Right ventricle myocardium inferior (tissue), 1 donor: ENCODE measurements around the gene TBC1D9. TPM values are rescaled to one million over a fixed set of nuclear protein-coding genes. Genes with fewer than 3 reads are reported as not detected.
"Not testable (repeated sequence)": the region's sequence is repeated elsewhere in the genome, so short reads cannot be mapped to it uniquely, and the experiment has no call there.

ENCODE experiments used
- ATAC-seq: fragments of 200-7000 bp; cut with Tn5 transposase; one replicate; pipeline ENCODE4 v1.9.1; 2020; ENCODE audit warnings: mild to moderate bottlenecking, moderate library complexity
- DNase-seq: peaks from one replicate; pipeline ENCODE4 v3.0.0; 2021; ENCODE audit errors: missing footprints
- intact Hi-C: fragments of 100-400 bp; cut with DNase I; formaldehyde crosslinking; loops from one replicate; pipeline ENCODE4 v1.11.0; 2022
- long read RNA-seq: library from polyadenylated mRNA; unstranded; transcript quantifications from one replicate; pipeline ENCODE4 v2.0.0, GENCODE V29; 2021
- total RNA-seq: library from RNA; stranded (reverse); fragmentation: NEBNext Ultra II Directional; extraction: Animal tissue kit (Norgen Biotek cat#: 25700); gene quantifications from one replicate; pipeline ENCODE4 v1.2.1, GENCODE V29; 2021
- donor health status: DM: no; HTN: yes; CAD: no; lungs with severe emphysema.

Gene TBC1D9
- 11.1 TPM for total RNA-seq
- long read RNA-seq, full-length matches to known transcripts = 5 of 11 reads
- long read RNA-seq, partial matches to known transcripts = 5 of 11 reads
- long read RNA-seq, other reads (novel, unspliced or antisense) = 1 of 11 reads

DNA sequence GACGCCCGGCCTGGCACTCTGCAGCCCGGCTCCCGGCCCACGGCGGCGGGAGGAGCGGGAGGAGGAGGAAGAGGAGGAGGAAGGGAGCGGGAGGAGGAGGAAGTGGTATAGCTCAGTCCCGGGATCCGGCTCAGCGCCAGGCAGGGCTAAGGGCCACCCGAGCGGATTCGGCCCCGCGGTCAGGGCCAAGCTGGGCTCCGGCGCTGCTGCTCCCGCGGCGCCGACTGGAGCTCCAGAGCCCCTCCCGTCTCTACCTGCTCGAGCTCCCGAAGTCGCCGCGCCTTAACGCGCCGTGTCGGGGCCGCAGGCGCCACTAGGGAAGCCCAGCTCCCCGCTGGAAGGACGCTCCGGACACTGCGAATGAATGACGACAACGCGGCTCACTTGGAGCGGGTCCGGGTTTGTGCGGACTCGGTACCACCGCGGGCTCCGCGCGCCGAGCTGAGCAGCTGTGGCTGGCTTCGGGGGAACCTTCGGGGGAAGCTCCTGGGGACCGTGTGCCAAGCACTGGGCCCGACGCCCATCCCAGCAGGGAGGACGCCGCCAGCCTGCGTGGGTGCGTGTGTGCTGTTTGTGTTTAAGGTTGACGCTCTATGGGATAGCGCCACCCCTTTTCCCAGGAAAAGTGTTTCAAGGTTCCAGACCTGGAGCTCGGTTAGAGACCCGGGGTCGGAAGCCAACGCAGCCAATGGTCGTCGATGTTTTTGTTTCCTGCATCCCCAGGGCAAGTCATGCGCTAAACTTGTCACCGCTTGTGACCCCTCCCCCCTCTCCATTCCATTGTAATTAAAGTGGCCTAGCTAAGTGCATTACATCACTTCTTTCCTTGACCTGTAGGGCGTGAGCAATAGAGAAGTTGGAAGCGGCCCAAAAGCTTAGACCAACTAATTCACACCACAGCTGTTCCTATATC is at the start of gene TBC1D9:
TSS of gene TBC1D9 (minus strand) at position 67 of the 913 bp plus-strand sequence. CDS start 340 bp downstream, outside the sequence.
- intact Hi-C loops = loop anchor here (1.0 to 5.0 kb wide), 3 partner anchors 65 to 119 kb away; no protein-coding TSS in a partner anchor

GRCh38 chr4:140805293-140805692 is 49.1 kb upstream of the TBC1D9 start:
- intact Hi-C loops = no loop called here
- ATAC-seq = no peak
- DNase-seq = no peak

More for the DNA sequence above, at the start of gene TBC1D9:
- ATAC-seq = peak; percentile 84
- DNase-seq = peak; percentile 91

- no peak for DNase-seq
- intact Hi-C loops = no loop called here
- ATAC-seq = no peak
These were observed 46.4 kb upstream of the TBC1D9 start for GRCh38 chr4:140802591-140802990.

GRCh38 chr4:140800666-140801065 is 44.5 kb upstream of the TBC1D9 start:
- intact Hi-C loops = no loop called here
- DNase-seq (no peak), ATAC-seq (no peak)

GRCh38 chr4:140799686-140800225 is 43.6 kb upstream of the TBC1D9 start:
- ATAC-seq (no peak), DNase-seq (no peak)
- intact Hi-C loops = no loop called here

GRCh38 chr4:140793291-140793690 is 37.1 kb upstream of the TBC1D9 start:
- DNase-seq (no peak), ATAC-seq (no peak)
- intact Hi-C loops = no loop called here

DNA sequence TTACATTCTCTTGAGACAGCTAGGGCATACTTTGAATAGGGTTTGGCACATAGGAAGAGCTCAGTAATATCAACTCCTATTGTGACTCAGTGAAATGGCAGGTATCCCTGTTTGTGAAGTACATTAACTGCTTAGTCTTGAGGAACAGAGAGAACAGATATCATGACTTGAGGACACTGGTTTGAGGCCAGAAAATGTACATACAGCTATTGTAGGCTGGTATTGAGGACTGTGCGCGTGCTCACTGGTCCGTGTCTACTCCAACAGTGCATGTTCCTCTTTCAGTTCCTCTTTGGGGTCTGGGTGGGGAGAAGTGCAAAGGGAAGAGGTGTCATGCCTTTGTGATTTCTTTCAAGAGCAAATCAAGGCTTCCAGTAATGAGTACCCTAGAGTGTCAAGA is 34.6 kb upstream of the TBC1D9 start:
- intact Hi-C loops = no loop called here
- ATAC-seq (peak; percentile 76), DNase-seq (peak; percentile 72)

DNA sequence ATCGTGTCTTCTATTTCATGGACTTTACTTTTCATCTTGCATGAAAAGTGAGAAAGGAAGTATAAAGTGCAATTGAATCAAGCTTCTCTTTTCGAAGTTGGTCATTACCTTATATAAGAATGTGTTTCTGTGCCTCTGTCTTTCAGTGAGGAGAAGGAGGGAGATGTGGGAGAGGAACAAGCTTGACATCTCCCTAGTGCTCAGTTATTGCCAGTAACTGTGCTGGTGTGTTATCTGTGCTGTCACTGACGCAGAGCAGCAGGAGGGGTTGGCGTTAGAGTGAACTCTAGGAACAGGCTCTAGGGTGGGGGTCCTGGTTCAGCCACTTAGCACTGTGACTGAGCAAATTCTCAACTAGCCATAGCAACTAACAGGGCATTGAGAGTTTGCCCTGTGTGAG is 34.0 kb upstream of the TBC1D9 start:
- ATAC-seq = peak; percentile 57
- intact Hi-C loops = no loop called here
- no peak for DNase-seq

DNA sequence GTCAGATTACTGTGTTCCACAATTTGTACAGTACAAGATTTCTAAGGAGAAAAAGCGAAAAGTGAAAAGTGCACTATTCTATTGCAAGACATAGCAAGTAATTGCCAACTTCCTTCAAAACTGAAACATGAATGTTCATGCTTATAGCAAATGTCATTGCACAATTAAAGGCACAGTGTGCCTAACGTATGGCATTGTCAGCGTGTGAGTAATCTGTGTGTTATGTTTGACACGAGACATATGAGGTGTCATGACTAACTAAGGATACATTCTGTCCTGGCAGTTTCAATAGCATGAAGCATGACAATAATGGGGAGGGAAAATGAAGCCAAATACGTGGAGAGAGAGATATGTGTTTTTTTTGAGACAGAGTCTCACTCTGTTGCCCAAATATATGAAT is 33.6 kb upstream of the TBC1D9 start:
- DNase-seq (no peak), ATAC-seq (peak; percentile 57)
- intact Hi-C loops = no loop called here

- DNase-seq, ATAC-seq: not testable (repeated sequence)
These were observed 26.6 kb upstream of the TBC1D9 start for GRCh38 chr4:140782787-140783186.

GRCh38 chr4:140781596-140781995 is 25.4 kb upstream of the TBC1D9 start:
- intact Hi-C loops = no loop called here
- DNase-seq (no peak), ATAC-seq (no peak)

More at GRCh38 chr4:140782787-140783186, 26.6 kb upstream of the TBC1D9 start:
- intact Hi-C loops = not testable (repeated sequence)

DNA sequence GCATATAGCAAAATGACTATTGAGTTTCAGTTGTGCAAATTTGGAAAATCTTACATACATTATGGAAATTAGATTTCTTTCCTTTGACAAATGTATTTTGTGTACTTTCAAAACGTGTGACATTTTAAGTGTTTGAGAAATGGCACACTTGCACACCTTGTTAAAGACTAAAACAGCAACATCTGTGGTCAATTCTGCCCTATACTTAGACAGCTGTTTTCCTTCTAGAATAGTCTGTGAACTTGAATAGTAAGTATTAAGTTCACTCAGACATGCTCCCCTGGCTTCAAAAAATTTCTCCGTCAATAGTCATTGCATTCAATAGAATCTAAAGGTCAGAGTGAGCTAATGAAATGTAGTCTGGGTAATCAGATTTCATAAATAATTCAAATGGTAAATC is 21.7 kb upstream of the TBC1D9 start:
- intact Hi-C loops = no loop called here
- no peak for ATAC-seq

DNA sequence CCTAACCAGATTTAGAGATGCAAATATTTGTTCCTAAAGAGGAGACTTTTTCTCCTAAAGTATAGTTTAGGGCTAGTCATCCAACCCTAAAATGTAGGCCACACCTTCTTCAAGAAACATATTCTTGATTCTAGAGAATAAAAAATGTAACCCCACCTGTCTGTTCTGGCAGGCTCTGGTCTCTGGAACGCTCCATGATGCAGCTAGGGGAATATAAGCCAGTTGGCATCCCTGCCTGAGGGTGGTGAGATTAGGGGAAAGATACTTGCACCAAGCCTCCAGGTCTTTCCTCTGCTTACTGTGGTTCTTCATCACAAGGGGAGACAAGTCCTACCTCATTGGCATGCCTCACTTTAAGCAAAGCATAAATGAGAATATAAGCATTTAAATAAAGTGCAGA is 21.2 kb upstream of the TBC1D9 start:
- DNase-seq = no peak
- ATAC-seq = no peak
- intact Hi-C loops = no loop called here

More for the DNA sequence above, 21.7 kb upstream of the TBC1D9 start:
- DNase-seq = no peak

- ATAC-seq = no peak
- intact Hi-C loops = no loop called here
- no peak for DNase-seq
These were observed 20.4 kb upstream of the TBC1D9 start for GRCh38 chr4:140776556-140776955.

- intact Hi-C loops = no loop called here
- DNase-seq = no peak
- no peak for ATAC-seq
These were observed 18.8 kb upstream of the TBC1D9 start for GRCh38 chr4:140774956-140775355.

DNA sequence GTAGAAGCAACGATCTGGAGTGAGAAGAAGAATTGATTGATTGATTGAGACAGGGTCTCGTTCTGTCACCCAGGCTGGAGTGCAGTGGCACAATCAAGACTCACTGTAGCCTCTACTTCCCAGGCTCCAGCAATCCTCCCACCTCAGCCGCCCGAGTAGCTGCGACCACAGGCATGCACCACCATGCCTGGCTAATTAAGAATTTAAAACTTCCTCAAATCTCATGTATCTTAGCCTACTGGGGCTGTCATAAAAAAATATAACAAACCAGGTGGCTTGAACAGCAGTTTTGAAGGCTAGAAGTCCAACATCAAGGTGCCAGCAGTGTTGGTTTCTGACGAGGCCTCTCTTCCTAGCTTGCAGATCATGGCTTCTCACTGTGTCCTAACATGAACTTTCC is 18.3 kb upstream of the TBC1D9 start:
- intact Hi-C loops = no loop called here
- no peak for ATAC-seq

GRCh38 chr4:140769209-140769608 is 13.0 kb upstream of the TBC1D9 start:
- ATAC-seq (no peak), DNase-seq (no peak)
- intact Hi-C loops = no loop called here

More for the DNA sequence above, 18.3 kb upstream of the TBC1D9 start:
- no peak for DNase-seq

DNA sequence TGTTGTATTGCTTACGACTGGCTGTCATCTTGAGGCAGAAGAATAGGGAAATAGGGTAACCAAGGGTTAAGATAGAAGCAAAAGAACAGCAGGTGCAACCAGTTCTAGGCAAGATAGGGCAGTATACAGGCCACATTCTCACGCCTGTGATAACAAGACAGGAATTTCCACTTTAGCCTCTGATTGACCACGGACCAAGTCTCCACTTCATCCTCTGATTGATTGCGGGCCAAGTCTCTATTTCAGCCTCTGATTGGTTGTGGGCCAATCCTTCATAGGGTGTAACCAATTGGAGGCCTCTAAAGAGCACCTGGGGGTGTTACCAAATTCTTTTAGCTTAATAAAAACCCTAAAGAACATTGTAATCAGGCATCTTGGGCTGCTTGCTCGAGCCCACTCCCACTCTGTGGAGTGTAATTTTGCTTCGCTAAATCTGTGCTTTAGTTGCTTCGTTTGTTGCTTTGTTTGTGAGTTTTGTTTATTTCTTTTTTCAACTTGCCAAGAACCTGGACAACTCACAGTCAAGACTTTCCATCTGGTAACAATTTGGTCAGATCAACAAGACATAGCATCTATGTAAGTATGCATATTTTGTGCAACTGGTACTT is 8.7 kb upstream of the TBC1D9 start:
- intact Hi-C loops = no loop called here
- DNase-seq (no peak), ATAC-seq (no peak)

- intact Hi-C loops = no loop called here
- ATAC-seq = no peak
These were observed 6.0 kb upstream of the TBC1D9 start for GRCh38 chr4:140762202-140762601.

More at GRCh38 chr4:140762202-140762601, 6.0 kb upstream of the TBC1D9 start:
- DNase-seq = no peak
